ENCODE data around the gene KIF22. TPM values are rescaled to one million over a fixed set of nuclear protein-coding genes. Genes with fewer than 3 reads are reported as not detected.

KIF22 gene
- total RNA-seq, 1 experiment from 2014 or later: 134 TPM

DNA sequence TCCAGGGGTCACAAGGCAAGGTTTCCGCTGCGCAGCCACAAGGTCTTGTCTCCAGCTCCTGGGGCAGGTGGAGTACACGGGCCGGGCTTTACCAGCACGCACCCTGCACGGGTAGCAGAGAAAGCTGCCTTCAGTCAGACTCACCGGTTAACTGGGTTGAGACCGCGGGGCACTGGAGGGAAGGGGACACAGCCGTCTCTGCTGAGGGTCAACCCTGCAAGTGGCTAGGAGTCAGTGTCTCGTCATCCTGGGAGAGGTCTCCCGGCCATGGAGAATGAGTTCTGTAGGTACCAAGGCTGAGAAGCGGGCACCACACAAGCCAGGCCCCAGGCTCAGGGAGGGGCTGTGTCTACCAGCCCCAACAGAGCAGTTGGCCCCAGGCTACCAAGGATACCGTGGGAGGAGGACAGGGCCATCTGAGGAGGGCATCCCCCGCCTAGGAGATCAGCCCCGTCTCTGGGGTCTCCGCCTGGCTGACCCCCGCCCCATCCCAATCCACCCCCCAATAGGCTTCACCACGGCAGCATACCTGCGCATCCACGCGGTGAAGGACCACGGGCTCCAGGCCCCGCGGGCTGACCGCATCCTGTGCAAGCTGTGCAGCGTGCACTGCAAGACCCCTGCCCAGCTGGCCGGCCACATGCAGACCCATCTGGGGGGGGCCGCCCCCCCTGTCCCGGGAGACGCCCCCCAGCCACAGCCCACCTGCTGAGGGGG lies 18.6 kb downstream of the KIF22 start:
- Mint-ChIP-seq H3K4me3 (ENCODE audit: low read depth, unreplicated experiment) (peak overlapping the region; percentile 72), H3K4me1 (ENCODE audit: low read depth, unreplicated experiment) (peaks cover 29% of the 10 kb centered on the region), H3K9me3 (ENCODE audit: low read depth, unreplicated experiment) (no peaks in the 10 kb centered on the region), H3K27me3 (ENCODE audit: unreplicated experiment) (peaks cover 26% of the 10 kb centered on the region), H3K36me3 (ENCODE audit: insufficient read depth, unreplicated experiment) (peaks cover 82% of the 10 kb centered on the region), H3K27ac (ENCODE audit: unreplicated experiment) (peak overlapping the region; percentile 96)
- CTCF ChIA-PET: interaction anchor here (0.8 kb wide), 1 partner anchor 135 kb away, joined by 4 read pairs; no protein-coding TSS in a partner anchor
- no peak for DNase-seq
- TF ChIP-seq, protein P1, sequence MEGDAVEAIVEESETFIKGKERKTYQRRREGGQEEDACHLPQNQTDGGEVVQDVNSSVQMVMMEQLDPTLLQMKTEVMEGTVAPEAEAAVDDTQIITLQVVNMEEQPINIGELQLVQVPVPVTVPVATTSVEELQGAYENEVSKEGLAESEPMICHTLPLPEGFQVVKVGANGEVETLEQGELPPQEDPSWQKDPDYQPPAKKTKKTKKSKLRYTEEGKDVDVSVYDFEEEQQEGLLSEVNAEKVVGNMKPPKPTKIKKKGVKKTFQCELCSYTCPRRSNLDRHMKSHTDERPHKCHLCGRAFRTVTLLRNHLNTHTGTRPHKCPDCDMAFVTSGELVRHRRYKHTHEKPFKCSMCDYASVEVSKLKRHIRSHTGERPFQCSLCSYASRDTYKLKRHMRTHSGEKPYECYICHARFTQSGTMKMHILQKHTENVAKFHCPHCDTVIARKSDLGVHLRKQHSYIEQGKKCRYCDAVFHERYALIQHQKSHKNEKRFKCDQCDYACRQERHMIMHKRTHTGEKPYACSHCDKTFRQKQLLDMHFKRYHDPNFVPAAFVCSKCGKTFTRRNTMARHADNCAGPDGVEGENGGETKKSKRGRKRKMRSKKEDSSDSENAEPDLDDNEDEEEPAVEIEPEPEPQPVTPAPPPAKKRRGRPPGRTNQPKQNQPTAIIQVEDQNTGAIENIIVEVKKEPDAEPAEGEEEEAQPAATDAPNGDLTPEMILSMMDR (IDR thresholded peaks at IDR 0.05; ENCODE audit: unreplicated experiment): no peak
- intact Hi-C loops (cut with micrococcal nuclease; ENCODE audit: unreplicated experiment): no loop called here
- no TSS peak for BruUV-seq (replicated peaks)

GRCh38 chr16:29809850-29810698 lies 19.5 kb downstream of the KIF22 start:
- peaks cover 82% of the 10 kb centered on the region for H3K36me3 Mint-ChIP-seq (ENCODE audit: insufficient read depth, unreplicated experiment)
- intact Hi-C loops (cut with micrococcal nuclease; ENCODE audit: unreplicated experiment): loop anchor here (10.0 kb wide), 1 partner anchor 105 kb away; no protein-coding TSS in a partner anchor
- peaks cover 35% of the 10 kb centered on the region for H3K27me3 Mint-ChIP-seq (ENCODE audit: unreplicated experiment)
- no peak for DNase-seq
- no TSS peak for BruUV-seq (replicated peaks)
- no peaks in the 10 kb centered on the region for H3K9me3 Mint-ChIP-seq (ENCODE audit: low read depth, unreplicated experiment)
- CTCF ChIA-PET: interaction anchor here (0.8 kb wide), 1 partner anchor 883 kb away, joined by 3 read pairs; no protein-coding TSS in a partner anchor
- TF ChIP-seq, protein P1 (IDR thresholded peaks at IDR 0.05; ENCODE audit: unreplicated experiment): no peak
- H3K27ac Mint-ChIP-seq (ENCODE audit: unreplicated experiment): peak overlapping the region; percentile 28
- H3K4me3 Mint-ChIP-seq (ENCODE audit: low read depth, unreplicated experiment): no peak overlapping the region
- peaks cover 29% of the 10 kb centered on the region for H3K4me1 Mint-ChIP-seq (ENCODE audit: low read depth, unreplicated experiment)

DNA sequence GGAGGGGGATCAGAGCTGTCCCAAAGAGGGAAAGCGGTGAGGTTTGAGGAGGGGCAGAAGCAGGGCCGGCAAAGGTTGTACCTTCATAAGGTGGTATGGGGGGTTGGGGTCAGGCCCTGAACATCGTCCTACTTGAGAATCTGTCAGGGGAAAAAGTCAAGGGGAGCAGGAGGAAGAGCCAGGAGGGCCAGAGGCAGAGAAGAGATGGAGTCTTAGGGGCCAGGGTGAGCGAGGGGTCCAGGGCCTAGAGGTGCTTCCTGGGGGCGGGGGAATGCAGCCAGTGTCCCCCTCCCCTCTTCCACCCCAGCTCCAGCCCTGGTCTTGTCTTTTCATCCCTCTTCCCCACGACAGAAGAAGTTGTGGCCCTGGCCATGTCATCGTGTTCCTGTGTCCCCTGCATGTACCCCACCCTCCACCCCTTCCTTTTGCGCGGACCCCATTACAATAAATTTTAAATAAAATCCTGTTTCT lies 20.2 kb downstream of the KIF22 start:
- peaks cover 82% of the 10 kb centered on the region for H3K36me3 Mint-ChIP-seq (ENCODE audit: insufficient read depth, unreplicated experiment)
- TSS peak; percentile 54 for BruUV-seq (replicated peaks)
- H3K27ac Mint-ChIP-seq (ENCODE audit: unreplicated experiment): peak overlapping the region; percentile 28
- TF ChIP-seq, protein P1 (IDR thresholded peaks at IDR 0.05; ENCODE audit: unreplicated experiment): no peak
- peaks cover 32% of the 10 kb centered on the region for H3K4me1 Mint-ChIP-seq (ENCODE audit: low read depth, unreplicated experiment)
- CTCF ChIA-PET: interaction anchor here (0.5 kb wide), 1 partner anchor 12 kb away, joined by 4 read pairs; no protein-coding TSS in a partner anchor
- intact Hi-C loops (cut with micrococcal nuclease; ENCODE audit: unreplicated experiment): loop anchor here (10.0 kb wide), 1 partner anchor 106 kb away; no protein-coding TSS in a partner anchor
- DNase-seq: no peak
- H3K4me3 Mint-ChIP-seq (ENCODE audit: low read depth, unreplicated experiment): peak overlapping the region; percentile 81
- H3K9me3 Mint-ChIP-seq (ENCODE audit: low read depth, unreplicated experiment): no peaks in the 10 kb centered on the region
- peaks cover 39% of the 10 kb centered on the region for H3K27me3 Mint-ChIP-seq (ENCODE audit: unreplicated experiment)

DNA sequence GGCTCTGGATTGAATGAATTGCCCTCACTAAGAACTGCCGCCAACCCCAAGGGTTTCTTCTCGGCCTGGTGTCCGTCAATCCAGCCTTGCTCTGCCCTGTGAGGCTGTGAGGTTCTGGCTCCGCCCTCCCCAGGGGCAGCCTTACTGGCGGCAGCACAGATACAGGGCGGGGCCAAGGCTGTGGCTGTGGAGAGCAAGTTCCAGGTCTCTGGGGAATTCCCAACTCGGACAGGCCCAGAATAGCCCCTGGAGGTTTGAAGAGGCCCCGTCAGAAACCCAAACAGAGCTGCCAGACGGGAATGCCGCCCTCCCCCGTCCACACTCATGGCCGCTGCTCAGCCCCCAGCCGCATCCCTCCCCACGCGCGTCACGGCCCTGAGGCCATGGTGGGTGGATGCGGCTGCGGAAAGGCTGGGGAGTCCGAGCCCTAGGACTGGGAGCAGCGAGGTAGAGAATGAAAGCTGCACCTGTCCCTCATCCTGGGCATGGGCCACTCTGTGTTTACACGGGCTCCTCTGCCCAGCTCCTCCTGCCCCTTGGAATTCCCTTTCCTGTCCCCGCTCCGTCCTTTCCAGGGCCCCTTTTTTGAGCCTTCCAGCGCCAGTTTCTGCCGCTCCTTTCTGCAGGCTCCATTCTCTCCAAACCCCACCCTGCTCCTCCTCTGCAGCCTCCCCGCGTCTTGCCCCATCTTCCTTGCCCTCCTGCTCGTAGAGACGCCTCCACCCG lies 20.8 kb downstream of the KIF22 start:
- Mint-ChIP-seq H3K27ac (ENCODE audit: unreplicated experiment) (peak overlapping the region; percentile 28), H3K4me3 (ENCODE audit: low read depth, unreplicated experiment) (peak overlapping the region; percentile 81), H3K9me3 (ENCODE audit: low read depth, unreplicated experiment) (no peaks in the 10 kb centered on the region), H3K4me1 (ENCODE audit: low read depth, unreplicated experiment) (peaks cover 32% of the 10 kb centered on the region), H3K27me3 (ENCODE audit: unreplicated experiment) (peaks cover 39% of the 10 kb centered on the region), H3K36me3 (ENCODE audit: insufficient read depth, unreplicated experiment) (peaks cover 85% of the 10 kb centered on the region)
- DNase-seq: peak; percentile 98
- CTCF ChIA-PET: interaction anchor here (0.5 to 0.9 kb wide), 7 partner anchors 10 to 823 kb away, joined by 3 to 6 read pairs (median 4); partner anchors contain the start of gene KIF22
- TF ChIP-seq, protein P1 (IDR thresholded peaks at IDR 0.05; ENCODE audit: unreplicated experiment): no peak
- intact Hi-C loops (cut with micrococcal nuclease; ENCODE audit: unreplicated experiment): loop anchor here (10.0 kb wide), 1 partner anchor 107 kb away; no protein-coding TSS in a partner anchor
- no TSS peak for BruUV-seq (replicated peaks)

Measured in Calu3 (cell line).